GM15510 (cell line): Measurements from ENCODE around the gene CLTCL1.

ENCODE experiments used
- POLR2A ChIP-seq: IDR thresholded peaks from 3 replicates; pipeline ENCODE4 v1.6.1; 2011; ENCODE audit warnings: borderline replicate concordance; ENCODE audit not compliant: insufficient read length; ENCODE audit errors: extremely low read depth

Gene CLTCL1

DNA sequence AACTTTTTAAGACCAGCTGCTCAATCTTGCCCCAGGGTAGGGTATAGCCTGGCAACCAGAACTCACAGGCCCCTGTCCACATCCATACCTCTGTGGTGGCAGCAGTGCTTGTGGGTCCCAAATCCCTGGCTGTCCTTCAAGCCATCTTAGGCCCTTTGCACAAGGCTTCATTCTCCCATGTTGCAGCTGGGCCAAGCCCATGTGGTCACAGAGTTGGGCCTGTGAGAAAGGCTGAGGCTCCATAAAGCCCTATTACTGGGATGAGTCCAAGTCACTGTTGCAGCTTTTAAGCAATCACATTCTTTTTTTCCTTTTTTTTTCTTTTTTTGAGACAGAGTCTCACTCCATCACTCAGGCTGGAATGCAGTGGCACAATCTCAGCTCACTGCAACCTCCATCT is 65.1 kb downstream of the CLTCL1 start:
- no peak for TF ChIP-seq POLR2A

DNA sequence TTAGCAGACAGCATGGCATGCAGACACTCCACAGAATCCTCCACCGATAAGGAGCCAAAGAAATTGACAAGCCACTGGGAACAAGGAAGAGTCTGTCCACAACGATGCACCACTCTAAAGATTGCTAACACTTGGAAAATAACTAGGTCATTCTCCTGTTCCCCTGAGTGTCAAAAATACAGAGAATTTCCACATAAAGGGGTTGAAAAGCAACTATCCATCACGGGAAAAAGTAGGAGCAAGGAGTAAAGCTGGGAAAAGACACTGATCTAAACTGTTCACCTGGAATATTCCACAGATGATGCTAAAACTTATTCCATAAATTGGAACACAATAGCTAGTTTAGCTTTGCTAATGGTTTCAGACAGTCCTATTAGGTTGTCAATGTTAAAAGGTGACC is 66.0 kb downstream of the CLTCL1 start:
- no peak for TF ChIP-seq POLR2A

DNA sequence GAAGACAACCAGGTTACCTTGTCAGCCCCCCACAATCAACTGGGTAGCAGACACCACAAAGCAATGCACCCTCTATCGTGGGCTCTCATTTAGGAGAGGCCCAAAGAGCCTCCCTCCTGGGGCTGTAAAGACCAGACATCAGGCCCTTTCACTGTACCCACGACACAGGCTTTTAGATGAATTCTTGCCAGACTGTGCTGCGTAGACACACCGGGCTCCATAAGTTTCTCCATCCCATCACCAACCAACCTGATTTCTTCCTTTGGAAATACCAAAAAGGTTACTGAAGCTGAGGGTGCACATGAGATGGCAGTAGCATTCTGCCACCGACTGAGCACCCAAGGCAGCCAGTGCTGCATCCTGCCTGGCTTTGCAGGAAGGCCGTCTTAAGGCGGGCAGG is 66.5 kb downstream of the CLTCL1 start:
- no peak for TF ChIP-seq POLR2A

DNA sequence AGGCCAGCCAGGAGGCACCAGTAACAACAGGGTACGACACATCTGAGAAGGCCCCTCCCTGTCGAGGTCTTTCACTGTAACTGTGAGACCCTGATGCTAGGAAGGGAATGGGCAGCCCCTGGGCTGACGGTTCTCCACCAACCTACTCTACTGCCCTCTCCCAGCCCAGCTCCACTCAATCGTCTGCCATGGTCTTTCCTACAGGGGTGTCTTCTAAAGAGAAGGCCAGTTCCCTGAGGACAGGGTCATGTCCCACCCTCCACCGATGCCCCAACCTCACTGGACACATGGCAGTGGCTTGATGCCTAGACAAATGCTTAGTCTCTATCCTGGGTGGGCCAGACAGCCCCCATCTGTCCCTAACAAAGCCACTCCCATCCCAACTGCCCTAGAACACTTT is 67.0 kb downstream of the CLTCL1 start:
- no peak for TF ChIP-seq POLR2A

DNA sequence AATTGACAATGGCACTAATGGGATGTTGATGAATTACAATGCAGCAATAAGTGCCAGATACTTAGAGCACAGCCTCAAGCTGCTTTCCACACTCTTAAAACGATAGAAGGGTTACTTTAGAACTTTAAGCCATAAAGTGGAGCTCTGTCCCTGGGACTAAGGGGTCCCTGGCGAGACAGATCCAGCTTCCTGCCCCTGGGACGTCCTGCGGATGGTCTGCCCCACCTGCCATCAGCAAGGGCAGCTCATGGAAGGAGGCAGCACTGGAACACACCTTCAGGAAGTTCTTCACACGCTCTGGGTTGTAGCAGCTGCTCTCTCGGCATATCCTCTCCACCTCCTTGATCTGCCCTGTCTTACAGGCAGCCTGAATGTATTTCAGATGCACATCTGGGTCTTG is 67.9 kb downstream of the CLTCL1 start:
- no peak for TF ChIP-seq POLR2A

DNA sequence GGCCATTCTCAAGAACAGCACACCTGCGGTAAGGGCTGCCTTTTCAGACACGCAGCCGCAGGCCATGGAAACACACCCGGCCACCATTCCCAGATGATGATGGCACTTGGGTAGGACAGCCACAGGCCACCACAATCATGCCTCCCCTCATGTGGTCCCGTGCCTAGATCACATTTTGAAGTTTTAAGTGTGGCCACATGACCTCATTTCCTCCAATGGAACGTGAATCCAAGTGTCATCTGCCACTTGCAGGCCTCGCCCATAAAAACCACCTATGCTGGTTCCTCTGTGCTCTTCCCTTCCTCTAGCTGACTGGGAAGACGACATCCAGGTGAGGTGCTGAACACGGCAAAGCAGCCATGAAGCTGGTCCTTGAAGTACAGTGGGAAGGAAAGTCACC is 68.4 kb downstream of the CLTCL1 start:
- TF ChIP-seq POLR2A = no peak

DNA sequence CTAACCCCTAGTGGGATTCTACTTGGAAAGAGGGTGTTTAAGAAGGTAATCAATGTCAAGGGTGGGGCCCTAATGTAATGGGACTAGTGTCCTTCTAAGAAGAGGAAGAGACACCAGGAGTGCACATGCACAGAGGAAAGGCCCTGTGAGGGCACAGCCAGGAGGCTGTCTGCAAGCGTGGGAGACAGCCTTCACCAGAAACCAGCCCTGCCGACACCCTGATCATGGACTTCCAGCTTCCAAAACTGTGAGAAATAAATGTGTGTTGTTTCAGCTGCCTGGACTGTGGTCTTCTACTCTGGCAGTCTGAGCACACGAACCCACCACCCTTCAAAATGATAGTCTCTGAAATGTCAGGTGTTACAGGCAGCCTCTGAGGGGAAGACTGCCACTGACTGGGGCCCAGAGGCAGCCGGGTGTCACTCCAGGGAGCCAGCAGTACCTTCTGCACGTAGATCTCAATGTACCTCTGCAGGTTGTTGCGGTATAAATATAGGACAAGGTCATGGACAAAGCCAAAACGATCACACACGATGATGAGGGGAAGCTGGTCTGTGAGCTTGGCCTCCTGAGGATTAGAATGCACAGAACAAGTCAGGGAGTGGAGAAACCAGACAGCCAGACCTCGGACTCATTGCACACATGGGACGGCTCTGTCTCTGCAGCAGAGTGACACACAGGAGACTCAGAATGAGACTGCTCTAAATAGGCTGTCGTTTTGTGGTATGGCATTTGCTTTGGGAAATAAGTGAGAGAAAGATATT is 69.1 kb downstream of the CLTCL1 start:
- no peak for TF ChIP-seq POLR2A

DNA sequence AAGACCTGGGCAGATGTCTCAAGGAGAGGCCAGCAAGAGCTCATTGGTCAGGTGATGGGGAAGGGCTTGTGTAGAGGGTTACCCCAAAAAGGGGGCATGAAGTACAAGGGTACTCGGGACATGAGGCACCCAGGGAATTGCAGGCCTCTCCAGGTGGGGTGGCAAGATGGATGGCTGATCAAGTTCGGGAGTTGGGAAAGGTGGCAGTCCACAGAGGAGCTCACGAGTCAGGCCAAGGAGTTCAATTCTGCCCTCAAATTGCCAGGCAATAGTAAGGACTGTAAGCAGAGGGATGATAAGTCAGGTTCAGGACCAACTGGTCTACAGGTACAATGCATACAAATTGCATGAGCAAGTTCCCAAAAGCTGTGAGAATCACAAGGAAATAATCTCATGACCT is 70.7 kb downstream of the CLTCL1 start:
- TF ChIP-seq POLR2A = no peak

DNA sequence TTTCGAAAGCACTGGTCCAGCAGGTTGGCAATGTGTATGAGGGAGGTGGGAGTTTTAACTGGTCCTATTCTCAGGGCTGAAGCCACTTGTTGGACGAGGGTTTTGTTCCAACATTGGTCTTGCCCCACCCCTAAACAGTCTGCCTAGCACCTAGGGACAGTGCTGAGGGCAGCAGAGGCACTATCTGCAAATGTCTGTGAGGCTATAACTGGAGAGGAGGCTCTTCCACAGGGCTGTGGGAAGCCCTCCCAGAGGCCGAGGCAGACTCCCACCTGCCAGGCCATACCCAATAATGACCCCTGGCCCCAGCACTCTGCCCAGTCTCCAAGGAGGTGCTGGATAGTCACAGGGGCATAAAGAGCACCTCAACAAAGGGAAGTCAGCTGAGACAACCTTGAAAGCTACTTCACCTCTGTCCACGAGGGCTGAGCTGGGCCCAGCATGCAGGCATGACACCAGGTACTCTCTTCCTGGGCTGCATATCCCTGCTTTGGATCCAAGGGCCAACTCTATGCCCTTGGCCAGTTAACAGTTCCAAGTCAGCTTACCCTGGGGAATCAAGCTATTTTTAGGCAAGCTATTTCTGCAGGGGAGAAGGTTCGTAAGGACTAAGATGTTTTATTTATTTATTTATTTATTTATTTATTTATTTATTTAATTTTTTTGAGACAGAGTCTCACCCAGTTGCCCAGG is 72.8 kb downstream of the CLTCL1 start:
- no peak for TF ChIP-seq POLR2A

DNA sequence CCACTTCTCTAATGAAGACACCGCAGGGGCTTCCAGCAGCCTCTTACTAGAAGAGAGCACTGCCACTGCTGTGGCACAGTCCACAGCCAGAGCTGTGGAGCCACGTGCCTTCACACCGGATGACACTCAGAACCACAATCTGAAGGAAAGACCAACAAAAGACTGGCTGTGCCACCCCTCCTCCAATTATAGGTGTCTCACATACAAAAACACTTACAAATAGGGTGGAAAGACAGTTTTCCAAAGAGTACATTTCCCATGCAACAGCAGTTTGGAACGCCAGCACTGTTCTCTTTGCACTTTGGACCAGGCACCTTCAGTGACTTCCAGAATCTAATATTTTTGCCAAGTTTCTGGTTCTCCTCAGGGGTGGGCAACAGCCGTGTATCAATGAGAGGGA is 74.9 kb downstream of the CLTCL1 start:
- TF ChIP-seq POLR2A = no peak

DNA sequence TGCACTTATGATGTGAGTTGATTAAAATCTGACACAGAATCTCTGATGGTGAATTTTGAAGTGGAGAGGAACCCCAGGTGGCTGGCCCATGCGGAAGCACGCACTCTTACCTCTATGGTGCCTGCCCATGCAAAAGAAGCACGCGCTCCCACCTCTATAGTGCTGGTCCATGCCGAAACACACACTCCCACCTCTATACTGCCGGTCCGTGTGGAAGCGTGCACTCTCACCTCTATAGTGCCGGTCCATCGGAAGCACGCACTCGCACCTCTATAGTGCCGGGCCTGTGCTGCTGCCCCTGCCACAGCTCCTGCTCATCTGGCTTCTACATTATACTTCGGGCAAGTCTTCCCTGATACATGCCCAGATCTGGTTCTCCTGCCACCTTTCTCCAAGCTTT is 76.2 kb downstream of the CLTCL1 start:
- TF ChIP-seq POLR2A = no peak

DNA sequence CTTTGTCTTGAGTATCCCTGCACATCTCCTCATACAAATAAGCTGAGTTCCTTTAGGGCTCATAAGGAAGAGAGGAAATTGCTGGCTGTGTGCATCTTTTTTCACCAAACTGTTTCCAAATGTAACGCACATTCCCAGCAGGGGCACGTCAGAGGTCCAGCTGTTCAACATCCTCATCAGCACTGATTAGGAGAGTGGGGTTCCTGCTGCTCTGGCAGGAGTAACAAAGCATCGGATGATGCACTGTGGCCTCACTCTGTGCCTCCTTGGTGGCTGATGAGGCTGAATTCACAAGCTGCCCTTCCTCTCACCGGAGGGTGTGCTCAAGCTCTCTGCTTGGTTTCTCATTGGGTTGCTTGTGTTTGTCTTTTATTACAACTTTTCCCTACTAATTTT is 77.4 kb downstream of the CLTCL1 start:
- TF ChIP-seq POLR2A = no peak

DNA sequence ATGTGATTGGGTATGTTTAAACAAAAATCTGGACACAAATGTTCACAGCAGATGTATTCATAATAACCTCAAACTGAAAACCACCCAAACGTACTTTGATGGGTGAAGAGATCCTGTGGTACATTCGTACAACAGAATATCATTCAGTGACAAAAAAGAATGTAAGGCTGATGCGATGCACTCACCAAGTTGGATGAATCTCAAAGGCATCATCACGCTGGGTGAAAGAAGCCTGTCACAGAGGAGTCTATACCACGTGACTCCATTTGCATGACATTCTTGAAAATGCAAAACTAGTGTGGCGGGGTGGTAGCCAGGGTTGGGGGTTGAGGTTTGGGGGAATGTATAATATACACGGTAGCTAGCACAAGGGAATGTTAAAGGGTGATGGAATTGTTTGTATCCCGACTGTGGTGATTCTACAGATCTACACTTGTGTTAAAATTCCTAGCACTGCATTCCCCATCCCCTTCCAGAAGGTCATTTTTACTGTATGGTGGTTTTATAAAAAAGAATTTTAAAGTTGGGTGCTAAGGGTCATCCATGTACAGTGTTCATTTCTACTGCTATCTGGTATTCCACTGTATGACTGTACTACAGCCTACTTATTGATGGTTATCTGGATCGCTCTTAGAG is 78.0 kb downstream of the CLTCL1 start:
- TF ChIP-seq POLR2A = no peak

DNA sequence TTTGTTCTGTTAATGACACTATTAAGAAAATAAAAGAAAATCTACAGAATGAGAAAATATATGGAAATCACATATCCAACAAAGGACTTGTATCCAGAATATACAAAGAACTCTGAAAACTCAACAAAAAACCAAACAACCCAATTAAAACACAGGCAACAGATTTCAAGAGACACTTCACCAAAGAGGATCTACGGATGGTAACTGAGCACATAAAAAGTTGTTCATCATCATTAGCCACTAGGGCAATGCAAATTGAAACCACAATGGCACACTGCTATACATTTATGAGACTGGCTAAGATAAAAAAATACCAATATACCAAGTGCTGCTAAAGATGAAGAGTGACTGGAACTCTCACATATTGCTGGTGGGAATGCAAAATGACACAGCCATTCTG is 78.5 kb downstream of the CLTCL1 start:
- TF ChIP-seq POLR2A = no peak

DNA sequence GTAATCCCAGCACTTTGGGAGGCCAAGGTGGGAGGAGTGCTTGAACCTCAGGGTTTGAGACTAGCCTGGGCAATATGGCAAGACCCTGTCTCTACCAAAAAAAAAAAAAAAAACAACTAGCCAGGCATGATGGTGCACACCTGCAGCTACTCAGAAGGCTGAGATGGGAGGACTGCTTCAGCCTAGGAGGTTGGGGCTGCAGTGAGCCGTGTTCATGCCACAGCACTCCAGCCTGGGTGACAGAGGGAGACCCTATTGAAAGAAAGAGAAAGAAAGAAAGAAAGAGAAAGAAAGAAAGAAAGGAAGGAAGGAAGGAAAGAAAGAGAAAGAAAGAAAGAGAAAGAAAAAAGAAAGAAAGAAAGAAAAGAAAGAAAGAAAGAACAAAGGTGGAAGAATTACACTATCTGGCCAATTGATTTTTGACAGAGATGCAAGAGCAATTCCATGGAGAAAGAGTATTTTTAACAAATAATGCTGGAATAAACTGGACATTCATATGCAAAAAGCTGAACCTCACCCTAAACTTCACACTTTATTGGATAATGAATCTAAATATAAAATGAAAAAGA is 79.1 kb downstream of the CLTCL1 start:
- no peak for TF ChIP-seq POLR2A
